MCF 10A (cell line): ENCODE data around the gene CXCR1. TPM values are rescaled to one million over a fixed set of nuclear protein-coding genes. Genes with fewer than 3 reads are reported as not detected.

Experiments
- BruUV-seq: library from RNA; stranded (reverse); fragments of 400-500 nt; replicated peaks from 2 replicates; lab custom pipeline; 2021; lab: Mats Ljungman, UMichigan
- CTCF ChIA-PET: fragments of 300-600 bp; sonication (Branson Sonifier 250); formaldehyde crosslinking; extraction: SDS; loops from one replicate; lab custom pipeline; 2021; ENCODE audit warnings: antibody characterized with exemption, inconsistent platforms; lab: Yijun Ruan, JAX
- POLR2A ChIA-PET: fragments of 300-600, 350-650 bp; sonication (Branson Sonifier 250); formaldehyde crosslinking; extraction: SDS; loops from one replicate; lab custom pipeline; 2020; ENCODE audit warnings: antibody characterized with exemption, inconsistent platforms; lab: Yijun Ruan, JAX
- DNase-seq: peaks from one replicate; pipeline ENCODE4 v3.0.0-alpha.2; 2018; ENCODE audit not compliant: unreplicated experiment
- H3K27ac Mint-ChIP-seq: one replicate; pipeline ENCODE4 v1.8.0; 2022; ENCODE audit warnings: mild to moderate bottlenecking, low read depth, mixed read lengths; ENCODE audit not compliant: unreplicated experiment
- H3K27me3 Mint-ChIP-seq: one replicate; pipeline ENCODE4 v1.8.0; 2022; ENCODE audit warnings: mixed read lengths; ENCODE audit not compliant: insufficient read depth, unreplicated experiment
- H3K36me3 Mint-ChIP-seq: one replicate; pipeline ENCODE4 v1.8.0; 2022; ENCODE audit warnings: mild to moderate bottlenecking, moderate library complexity, mixed read lengths; ENCODE audit not compliant: insufficient read depth, unreplicated experiment
- H3K4me1 Mint-ChIP-seq: one replicate; pipeline ENCODE4 v1.8.0; 2022; ENCODE audit warnings: mixed read lengths; ENCODE audit not compliant: insufficient read depth, unreplicated experiment
- H3K4me3 Mint-ChIP-seq: one replicate; pipeline ENCODE4 v1.8.0; 2022; ENCODE audit warnings: mild to moderate bottlenecking, moderate library complexity, mixed read lengths; ENCODE audit not compliant: unreplicated experiment
- H3K9me3 Mint-ChIP-seq: one replicate; pipeline ENCODE4 v1.8.0; 2022; ENCODE audit warnings: mixed read lengths; ENCODE audit not compliant: unreplicated experiment
- CTCF ChIP-seq: fragments of 200-600 bp; IDR thresholded peaks from one replicate; pipeline ENCODE4 v1.8.0; 2022; ENCODE audit warnings: antibody characterized with exemption, mild to moderate bottlenecking; ENCODE audit not compliant: unreplicated experiment
- intact Hi-C: fragments of 100-400 bp; cut with micrococcal nuclease; formaldehyde crosslinking; loops from 2 replicates; pipeline ENCODE4 v1.14.1; 2022
- total RNA-seq: library from RNA; stranded (reverse); gene quantifications from 2 replicates; pipeline ENCODE4 v1.2.3, GENCODE V29; 2022

Gene CXCR1
- total RNA-seq, 1 experiment from 2014 or later = 0.12 TPM

GRCh38 chr2:218155953-218156479 lies 10.7 kb downstream of the CXCR1 start:
- Mint-ChIP-seq H3K9me3 (no peaks in the 10 kb centered on the region), H3K27me3 (peaks cover 11% of the 10 kb centered on the region), H3K4me3 (no peak overlapping the region), H3K27ac (no peak overlapping the region), H3K36me3 (no peaks in the 10 kb centered on the region), H3K4me1 (peaks cover 19% of the 10 kb centered on the region)
- intact Hi-C loops = no loop called here
- no peak for TF ChIP-seq CTCF
- ChIA-PET POLR2A (no interaction called here), CTCF (interaction anchor here (1.1 to 2.3 kb wide), 3 partner anchors 10 to 368 kb away, joined by 4 to 9 read pairs (median 5); no protein-coding TSS in a partner anchor)
- no TSS peak for BruUV-seq
- peak; percentile 91 for DNase-seq

DNA sequence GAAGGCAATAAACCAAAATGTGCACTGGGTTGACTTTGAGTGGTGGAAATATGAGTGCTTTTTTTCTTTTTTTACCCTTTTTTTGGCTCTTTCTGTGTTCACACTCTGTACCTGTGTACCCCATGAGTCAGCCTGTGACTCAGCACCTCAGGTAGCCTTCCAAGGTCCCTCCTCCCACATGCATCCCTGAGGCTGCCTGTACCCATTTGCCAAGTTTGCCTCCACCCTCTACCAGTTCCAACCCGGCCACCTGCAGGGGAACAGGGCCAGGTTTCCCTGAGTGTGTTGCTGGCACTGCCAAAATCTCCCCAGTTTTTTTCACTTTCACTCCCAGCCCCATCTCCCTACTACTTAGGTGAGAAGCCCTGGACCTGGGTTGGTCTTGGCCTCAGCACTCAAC lies 14.0 kb downstream of the CXCR1 start:
- CTCF ChIA-PET = interaction anchor here (0.6 to 1.7 kb wide), 4 partner anchors 9 to 747 kb away, joined by 3 to 5 read pairs (median 4); no protein-coding TSS in a partner anchor
- intact Hi-C loops = no loop called here

GRCh38 chr2:218152172-218152571 lies 14.6 kb downstream of the CXCR1 start:
- Mint-ChIP-seq H3K27me3 (no peaks in the 10 kb centered on the region), H3K36me3 (no peaks in the 10 kb centered on the region)

More for the DNA sequence above, 14.0 kb downstream of the CXCR1 start:
- BruUV-seq = no TSS peak
- Mint-ChIP-seq H3K9me3 (no peaks in the 10 kb centered on the region), H3K36me3 (no peaks in the 10 kb centered on the region), H3K27ac (peak overlapping the region; percentile 75), H3K27me3 (no peaks in the 10 kb centered on the region), H3K4me3 (peak overlapping the region; percentile 46), H3K4me1 (peaks cover 32% of the 10 kb centered on the region)
- DNase-seq = peak; percentile 97
- POLR2A ChIA-PET = interaction anchor here (0.6 to 1.2 kb wide), 5 partner anchors 20 to 102 kb away, joined by 3 to 7 read pairs (median 5); no protein-coding TSS in a partner anchor
- no peak for TF ChIP-seq CTCF

More at GRCh38 chr2:218152172-218152571, 14.6 kb downstream of the CXCR1 start:
- no peak overlapping the region for H3K27ac Mint-ChIP-seq
- peaks cover 32% of the 10 kb centered on the region for H3K4me1 Mint-ChIP-seq
- ChIA-PET CTCF (interaction anchor here (0.6 to 0.7 kb wide), 3 partner anchors 12 to 746 kb away, joined by 3 to 5 read pairs (median 4); no protein-coding TSS in a partner anchor), POLR2A (interaction anchor here (0.9 kb wide), 1 partner anchor 22 kb away, joined by 5 read pairs; no protein-coding TSS in a partner anchor)
- H3K9me3 Mint-ChIP-seq = no peaks in the 10 kb centered on the region
- no peak for TF ChIP-seq CTCF
- DNase-seq = peak; percentile 56
- intact Hi-C loops = no loop called here
- no TSS peak for BruUV-seq
- H3K4me3 Mint-ChIP-seq = no peak overlapping the region
